GM18520 (cell line): Measurements from ENCODE around the gene LIPE.

Source experiments
- ATAC-seq: cut with Tn5 transposase; IDR thresholded peaks from one replicate; pipeline ENCODE4 v1.9.1; 2021; ENCODE audit not compliant: unreplicated experiment

LIPE gene

GRCh38 chr19:42360787-42361544 lies 66.2 kb downstream of the LIPE start:
- no peak for ATAC-seq

- ATAC-seq, result no peak
Measured at GRCh38 chr19:42357290-42357689, 69.9 kb downstream of the LIPE start.

- ATAC-seq, result no peak
Measured at GRCh38 chr19:42356686-42357085, 70.5 kb downstream of the LIPE start.

GRCh38 chr19:42355896-42356295 lies 71.3 kb downstream of the LIPE start:
- no peak for ATAC-seq

GRCh38 chr19:42353341-42354015 lies 73.7 kb downstream of the LIPE start:
- ATAC-seq, result no peak

- ATAC-seq, result no peak
Measured at GRCh38 chr19:42352301-42353259, 74.6 kb downstream of the LIPE start.
